Left forelimb (tissue), 1 donor: ENCODE measurements around the gene TMEM221.

Experiments used
- DNase-seq: peaks from one replicate; pipeline ENCODE4 v3.0.0-alpha.2; 2018; ENCODE audit warnings: low spot score

Gene TMEM221

GRCh38 chr19:17405250-17406045 lies 43.0 kb downstream of the TMEM221 start, which contains the start of gene BST2:
BST2 (minus strand) TSS chr19:17405630; CDS start chr19:17405575, 55 bp downstream.
- DNase-seq = no peak

- DNase-seq = no peak
Measured at GRCh38 chr19:17404621-17405249, 43.7 kb downstream of the TMEM221 start.

- no peak for DNase-seq
Measured at GRCh38 chr19:17404015-17404414, 44.5 kb downstream of the TMEM221 start.

GRCh38 chr19:17402982-17403855 lies 45.2 kb downstream of the TMEM221 start:
- DNase-seq = no peak

GRCh38 chr19:17401628-17402027 lies 46.8 kb downstream of the TMEM221 start:
- DNase-seq = no peak

GRCh38 chr19:17398902-17399527 lies 49.5 kb downstream of the TMEM221 start:
- no peak for DNase-seq

- no peak for DNase-seq
Measured at GRCh38 chr19:17394891-17395415, 53.5 kb downstream of the TMEM221 start.

GRCh38 chr19:17393914-17394313 lies 54.6 kb downstream of the TMEM221 start, which contains the start of gene CCDC194:
CCDC194 (minus strand) TSS chr19:17394196; CDS start chr19:17394158, 38 bp downstream.
- no peak for DNase-seq

GRCh38 chr19:17393002-17393401 lies 55.5 kb downstream of the TMEM221 start:
- DNase-seq = no peak

- no peak for DNase-seq
Measured at GRCh38 chr19:17391371-17392151, 56.9 kb downstream of the TMEM221 start.

- peak; percentile 93 for DNase-seq
Measured at GRCh38 chr19:17390665-17391370, 57.6 kb downstream of the TMEM221 start.

- DNase-seq = no peak
Measured at GRCh38 chr19:17389957-17390664, 58.4 kb downstream of the TMEM221 start.

- no peak for DNase-seq
Measured at GRCh38 chr19:17389288-17389687, 59.2 kb downstream of the TMEM221 start.

GRCh38 chr19:17385878-17386611 lies 62.4 kb downstream of the TMEM221 start:
- no peak for DNase-seq
